Measurements from ENCODE around the gene PRB3.

DNA sequence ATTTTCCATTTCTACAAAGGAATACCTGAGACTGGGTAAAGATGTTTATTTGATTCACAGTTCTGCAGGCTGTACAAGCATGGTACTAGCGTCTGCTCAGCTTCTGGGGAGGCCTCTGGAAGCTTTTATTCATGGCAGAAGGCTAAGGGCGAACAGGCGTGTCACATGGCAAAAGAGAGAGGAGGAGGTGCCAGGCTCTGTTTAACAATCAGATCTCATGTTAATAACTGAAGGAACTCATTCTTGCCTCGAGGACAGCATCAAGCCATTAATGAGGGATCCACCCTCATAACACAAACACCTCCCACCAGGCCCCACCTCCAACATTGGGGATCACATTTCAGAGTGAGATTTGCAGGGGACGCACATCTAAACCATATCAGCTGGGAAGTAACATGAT lies 36.0 kb downstream of the PRB3 start:
- TF ChIP-seq, protein P1, sequence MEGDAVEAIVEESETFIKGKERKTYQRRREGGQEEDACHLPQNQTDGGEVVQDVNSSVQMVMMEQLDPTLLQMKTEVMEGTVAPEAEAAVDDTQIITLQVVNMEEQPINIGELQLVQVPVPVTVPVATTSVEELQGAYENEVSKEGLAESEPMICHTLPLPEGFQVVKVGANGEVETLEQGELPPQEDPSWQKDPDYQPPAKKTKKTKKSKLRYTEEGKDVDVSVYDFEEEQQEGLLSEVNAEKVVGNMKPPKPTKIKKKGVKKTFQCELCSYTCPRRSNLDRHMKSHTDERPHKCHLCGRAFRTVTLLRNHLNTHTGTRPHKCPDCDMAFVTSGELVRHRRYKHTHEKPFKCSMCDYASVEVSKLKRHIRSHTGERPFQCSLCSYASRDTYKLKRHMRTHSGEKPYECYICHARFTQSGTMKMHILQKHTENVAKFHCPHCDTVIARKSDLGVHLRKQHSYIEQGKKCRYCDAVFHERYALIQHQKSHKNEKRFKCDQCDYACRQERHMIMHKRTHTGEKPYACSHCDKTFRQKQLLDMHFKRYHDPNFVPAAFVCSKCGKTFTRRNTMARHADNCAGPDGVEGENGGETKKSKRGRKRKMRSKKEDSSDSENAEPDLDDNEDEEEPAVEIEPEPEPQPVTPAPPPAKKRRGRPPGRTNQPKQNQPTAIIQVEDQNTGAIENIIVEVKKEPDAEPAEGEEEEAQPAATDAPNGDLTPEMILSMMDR (optimal IDR thresholded peaks at IDR 0.05 in 1 of 3, IDR thresholded peaks at IDR 0.05 in 1 of 3, conservative IDR thresholded peaks at IDR 0.05 in 1 of 3; ENCODE audit: extremely low read depth in 1 of 3, insufficient read depth in 2 of 3, low read length in 3 of 3): no peak
- TF ChIP-seq EZH2 (IDR thresholded peaks at IDR 0.05; ENCODE audit: low read length): no peak
